Ovary (tissue), 3 donors: ENCODE data around the gene CLECL1.

ENCODE experiments used
- CTCF ChIP-seq, 3 donors: fragments of 450-650 bp in 2 of 3; fragments of 200-600 bp in 1 of 3; IDR thresholded peaks; one replicate each; pipeline versions ENCODE4 v1.5.1 to v1.8.0; 2016 to 2022; ENCODE audit warnings: antibody characterized with exemption in 3 of 3, mild to moderate bottlenecking in 1 of 3
- EP300 ChIP-seq: sonication (generic); formaldehyde crosslinking; IDR thresholded peaks from one replicate; pipeline ENCODE4 v1.6.1; 2017; ENCODE audit warnings: antibody characterized with exemption
- POLR2A ChIP-seq: fragments of 450-650 bp; IDR thresholded peaks from one replicate; pipeline ENCODE4 v1.6.1; 2017; ENCODE audit warnings: antibody characterized with exemption, mild to moderate bottlenecking, moderate library complexity
- donor health status: DM: no; HTN: no; CAD: no.

GRCh38 chr12:9736936-9737705 lies 4.2 kb upstream of the CLECL1 start:
- TF ChIP-seq EP300 (no peak), POLR2A (no peak), CTCF (IDR thresholded peaks at IDR 0.05) (no peak)
